HG03095 (cell line): Measurements from ENCODE around the gene GALNT9.
"Not testable (repeated sequence)": the region's sequence is repeated elsewhere in the genome, so short reads cannot be mapped to it uniquely, and the experiment has no call there.

ENCODE experiments used
- ATAC-seq: cut with Tn5 transposase; IDR thresholded peaks from one replicate; pipeline ENCODE4 v1.9.1; 2021; ENCODE audit warnings: moderate library complexity; ENCODE audit not compliant: unreplicated experiment

GALNT9 gene

DNA sequence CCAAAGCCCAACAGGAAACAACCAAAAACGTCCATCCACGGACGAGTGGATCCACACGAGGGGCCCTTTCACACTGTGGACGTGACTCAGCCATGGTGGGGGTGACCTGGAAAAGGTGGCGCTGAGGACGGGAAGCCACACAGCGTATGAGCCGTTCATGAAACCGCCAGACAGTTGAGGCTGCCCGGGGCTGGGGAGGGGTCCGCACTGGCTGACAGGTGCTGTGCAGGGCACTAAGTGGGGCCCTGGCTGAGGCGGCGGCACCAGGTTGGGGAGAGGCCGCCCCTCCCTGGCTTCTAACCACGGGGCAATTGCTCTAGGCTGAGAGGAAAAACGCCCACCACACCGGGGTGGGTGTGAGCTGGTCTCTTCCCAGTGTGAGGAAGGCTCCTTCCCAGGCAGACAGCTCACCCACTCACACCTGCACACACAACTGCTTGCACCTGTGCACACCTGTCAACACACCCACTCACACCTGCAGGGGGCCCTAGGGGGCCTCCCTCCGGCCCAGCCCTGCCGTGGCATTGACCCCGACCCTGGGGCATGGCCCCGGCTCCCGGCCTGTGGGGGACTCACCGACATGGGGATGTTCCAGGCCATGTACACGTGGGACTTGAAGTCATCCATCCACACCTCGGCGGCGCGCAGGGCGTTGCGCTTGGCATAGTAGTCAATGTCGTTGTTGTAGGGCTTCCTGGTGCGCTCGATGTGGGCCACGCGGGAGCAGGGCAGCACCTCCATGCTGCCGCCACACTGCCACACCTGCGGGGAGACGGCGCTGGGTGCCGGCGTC lies 126.3 kb downstream of the GALNT9 start:
- ATAC-seq: no peak

DNA sequence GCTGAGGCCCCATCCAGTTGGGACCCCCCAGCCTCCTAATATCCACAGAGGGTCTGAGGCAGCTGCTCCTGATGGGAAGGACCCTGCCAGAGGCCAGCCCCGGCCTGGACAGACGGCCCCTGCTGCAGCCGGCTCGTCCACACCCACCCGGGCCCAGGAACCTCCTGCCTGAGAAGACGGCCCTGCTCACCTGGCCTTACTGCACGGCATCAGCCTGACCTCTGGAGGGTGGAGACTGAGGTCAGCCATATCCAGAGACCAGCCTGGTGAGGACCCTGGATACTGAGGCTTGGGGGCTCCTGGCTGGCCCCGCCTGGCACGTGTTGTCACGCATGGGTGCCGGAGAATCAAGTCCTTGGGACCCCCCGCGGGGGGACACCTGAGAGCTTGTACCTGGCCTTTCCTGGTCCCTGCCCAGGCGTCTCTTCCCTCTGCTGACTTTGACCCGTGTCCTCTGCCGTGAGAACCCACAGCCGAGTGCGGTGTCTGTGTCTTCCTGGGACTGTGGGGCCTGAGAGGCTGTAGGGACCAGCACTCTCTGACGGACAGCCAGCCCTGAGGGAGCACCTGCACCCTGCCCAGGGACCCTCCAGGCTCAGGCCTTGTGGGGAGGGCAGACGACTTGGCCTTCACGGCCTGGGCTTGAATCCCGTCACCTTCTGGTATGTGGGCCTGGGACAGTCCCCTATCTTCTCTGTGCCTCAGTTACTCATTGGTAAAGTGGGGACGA lies 127.8 kb downstream of the GALNT9 start:
- ATAC-seq: no peak

DNA sequence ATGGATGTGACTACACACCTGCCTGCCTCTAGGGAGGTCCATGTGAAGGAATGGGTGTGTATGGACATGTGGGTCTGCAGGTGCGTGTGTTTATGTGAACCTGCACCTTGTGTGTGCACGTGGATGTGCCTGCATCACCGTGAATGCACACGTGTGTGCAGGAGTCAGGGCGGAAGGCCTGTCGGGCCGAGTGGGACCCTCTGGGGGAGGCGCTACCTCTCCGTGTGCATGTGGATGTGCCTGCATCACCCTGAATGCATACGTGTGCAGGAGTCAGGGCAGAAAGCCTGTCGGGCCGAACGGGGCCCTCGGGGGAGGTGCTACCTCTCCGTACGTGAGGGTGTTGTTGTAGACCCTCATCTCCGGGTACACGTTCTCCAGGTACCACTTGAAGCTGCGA lies 128.6 kb downstream of the GALNT9 start:
- no peak for ATAC-seq

DNA sequence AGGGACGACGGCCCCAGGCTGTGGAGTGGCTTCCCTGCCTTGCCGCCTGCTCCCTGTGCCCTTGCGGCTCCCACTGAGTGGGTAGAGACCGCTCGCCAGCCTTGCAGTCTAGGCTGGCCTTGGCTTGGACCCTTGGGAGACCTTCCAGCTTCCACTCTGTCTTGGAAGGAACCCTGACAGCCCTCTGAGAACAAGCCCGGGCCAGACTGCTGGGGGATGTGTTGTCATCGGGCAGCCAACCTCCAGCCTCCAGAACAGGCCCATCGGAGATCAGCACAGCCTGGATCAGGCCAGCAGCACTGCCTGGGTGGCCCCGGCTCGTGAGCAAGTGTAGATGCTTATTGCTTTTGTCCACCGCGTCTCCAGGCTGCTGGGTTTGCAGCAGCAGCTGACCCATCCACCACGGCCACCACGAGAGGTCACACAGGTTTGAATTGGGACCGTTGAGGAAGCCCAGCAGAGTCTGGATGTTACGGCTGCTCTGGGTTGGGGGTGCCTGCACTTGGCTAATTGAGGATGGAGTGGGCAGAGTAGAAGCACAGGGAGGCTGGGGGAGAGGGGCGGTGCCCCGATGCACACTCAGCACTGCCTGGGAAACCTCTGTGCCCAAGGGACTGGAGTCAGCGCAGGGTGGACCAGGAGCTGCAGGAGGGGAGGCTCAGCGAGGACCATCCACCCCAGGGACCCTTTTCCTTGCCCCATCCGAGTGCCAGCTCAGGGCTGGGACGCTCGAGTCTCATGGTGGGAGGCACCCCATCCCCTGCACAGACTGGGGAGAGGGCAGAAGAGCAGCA lies 129.7 kb downstream of the GALNT9 start:
- no peak for ATAC-seq

DNA sequence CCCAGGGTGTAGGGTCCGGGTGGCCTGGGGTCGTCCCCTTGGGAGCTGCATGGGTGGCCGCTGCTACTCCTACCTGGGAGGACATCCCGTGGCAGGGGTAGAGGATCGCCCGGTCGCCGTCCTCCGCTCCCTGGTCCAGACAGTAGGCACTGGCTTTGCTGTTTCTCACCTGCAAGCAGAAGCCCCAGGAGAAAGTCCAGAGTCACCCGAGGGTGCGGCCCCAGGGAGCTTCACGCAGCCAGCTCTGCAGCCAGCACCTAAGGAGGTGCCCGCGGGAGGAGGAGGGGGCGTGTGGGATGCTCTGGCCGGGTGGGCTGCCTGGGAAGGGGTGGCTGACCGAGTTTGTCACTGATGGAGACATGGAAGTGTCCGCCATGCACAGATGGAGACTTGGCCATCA lies 130.3 kb downstream of the GALNT9 start:
- ATAC-seq: no peak

DNA sequence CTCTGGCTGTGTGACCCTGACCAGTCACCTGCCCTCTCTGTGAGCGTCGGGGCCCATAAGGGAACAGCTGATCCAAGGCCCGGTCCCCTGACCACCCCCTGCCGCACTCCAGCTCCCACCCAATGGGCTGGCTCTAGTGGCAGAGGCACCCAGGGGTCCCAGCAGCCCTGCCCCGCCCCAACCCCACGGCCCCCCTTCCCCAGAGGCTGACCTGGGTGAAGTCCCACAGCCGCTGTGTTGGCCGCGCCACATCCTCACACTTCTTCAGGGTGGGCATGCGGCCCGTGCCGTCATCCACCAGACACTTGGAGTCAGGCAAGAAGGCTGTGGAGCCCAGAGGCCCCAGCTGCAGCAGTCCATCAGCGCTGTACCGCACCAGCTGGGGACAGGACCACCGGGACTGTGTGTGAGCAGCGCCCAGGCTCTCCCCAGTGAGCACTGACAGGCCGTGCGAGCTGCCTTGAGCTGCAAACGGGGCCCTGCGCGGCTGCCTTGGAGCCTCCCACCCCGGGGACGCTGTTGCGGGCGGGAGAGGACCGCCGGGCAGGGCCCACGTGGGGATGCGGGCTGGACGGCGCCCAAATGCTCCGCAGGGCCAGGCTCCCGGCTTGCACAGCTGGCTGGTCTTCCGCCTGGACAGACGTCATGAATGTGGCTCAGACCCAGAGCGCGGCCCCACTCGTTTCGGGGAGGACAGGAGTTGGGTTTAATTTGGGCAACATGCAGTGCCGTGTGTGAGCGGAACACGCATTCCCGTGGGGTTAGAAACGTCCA lies 131.6 kb downstream of the GALNT9 start:
- ATAC-seq: no peak

DNA sequence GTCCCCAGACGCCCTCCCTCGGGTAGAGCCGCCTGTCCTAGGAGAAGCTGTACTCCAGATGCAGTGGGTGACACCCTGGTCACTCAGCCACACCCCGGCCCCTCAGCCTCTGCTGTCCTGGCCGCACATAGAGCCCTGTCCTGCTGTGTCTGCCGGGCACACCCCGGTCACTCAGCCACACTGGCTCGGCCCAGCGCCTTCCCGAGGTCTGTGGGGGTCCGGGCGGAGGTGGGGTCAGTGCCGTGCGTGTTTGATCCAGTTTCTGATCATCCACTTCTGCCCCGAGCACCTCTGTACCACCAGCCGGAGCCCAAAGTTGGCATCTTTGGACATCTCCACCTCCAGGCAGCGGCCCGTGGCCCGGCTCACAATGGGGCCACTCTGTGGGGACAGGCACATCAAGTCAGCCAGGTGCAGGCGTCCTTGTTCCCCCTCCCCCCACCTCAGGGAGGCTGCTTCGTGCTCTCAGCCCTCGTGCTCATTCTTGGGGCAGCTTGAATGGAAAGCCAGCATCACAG lies 132.5 kb downstream of the GALNT9 start:
- no peak for ATAC-seq

DNA sequence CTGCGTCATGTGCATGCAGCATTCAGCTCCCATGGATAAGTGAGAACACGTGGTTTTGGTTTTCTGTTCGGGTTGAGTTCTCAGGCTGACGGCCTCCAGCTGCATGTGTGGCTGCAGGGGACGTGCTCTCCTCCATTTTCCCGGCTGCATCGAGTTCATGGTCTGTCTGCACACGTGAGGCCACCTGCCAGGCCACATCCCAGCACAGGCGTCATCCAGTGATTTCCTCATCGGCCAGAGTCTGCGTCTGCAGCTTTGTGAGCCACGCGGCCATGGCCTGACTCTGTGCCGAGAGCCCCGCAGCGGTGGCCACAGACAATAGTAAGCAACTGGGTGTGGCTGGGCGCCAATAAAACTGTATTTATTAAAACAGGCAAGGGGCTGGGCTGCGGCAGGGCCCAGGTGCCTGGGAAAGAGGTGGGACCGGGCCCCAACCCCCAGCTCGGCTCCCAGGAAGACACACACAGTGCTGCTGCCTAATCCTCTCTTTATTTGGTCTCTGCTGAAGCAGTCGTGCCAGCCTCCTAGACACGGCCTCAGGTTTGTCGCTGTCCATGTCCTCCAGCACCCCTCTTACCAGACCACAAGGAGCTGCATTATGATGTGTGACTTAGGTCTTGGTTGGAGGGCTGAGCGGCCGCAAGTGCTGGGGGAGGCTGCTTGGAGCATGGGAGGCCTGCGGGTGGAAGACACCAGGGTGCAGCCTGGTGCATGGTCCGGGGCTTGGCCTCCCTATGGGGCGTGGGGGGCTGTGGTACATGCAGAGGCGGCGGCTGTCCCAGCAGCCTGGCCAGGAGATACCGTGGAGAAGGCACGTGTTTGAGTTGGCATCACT lies 133.1 kb downstream of the GALNT9 start:
- ATAC-seq: no peak

DNA sequence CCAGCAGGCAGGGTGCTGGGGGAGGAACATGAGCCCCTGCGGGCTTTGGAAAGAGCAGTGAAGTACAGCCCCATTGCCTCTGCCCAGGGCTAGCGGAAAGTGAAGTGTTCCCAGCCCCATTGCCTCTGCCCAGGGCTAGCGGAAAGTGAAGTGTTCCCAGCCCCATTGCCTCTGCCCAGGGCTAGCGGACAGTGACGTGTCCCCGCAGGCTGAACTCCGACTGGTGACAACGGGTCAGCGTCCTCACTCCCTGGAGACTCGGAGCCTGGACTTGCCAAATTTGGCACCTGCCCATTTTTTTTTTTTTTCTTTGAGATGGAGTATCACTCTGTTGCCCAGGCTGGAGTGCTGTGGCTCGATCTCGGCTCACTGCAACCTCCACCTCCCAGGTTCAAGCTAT lies 134.1 kb downstream of the GALNT9 start:
- ATAC-seq: not testable (repeated sequence)

DNA sequence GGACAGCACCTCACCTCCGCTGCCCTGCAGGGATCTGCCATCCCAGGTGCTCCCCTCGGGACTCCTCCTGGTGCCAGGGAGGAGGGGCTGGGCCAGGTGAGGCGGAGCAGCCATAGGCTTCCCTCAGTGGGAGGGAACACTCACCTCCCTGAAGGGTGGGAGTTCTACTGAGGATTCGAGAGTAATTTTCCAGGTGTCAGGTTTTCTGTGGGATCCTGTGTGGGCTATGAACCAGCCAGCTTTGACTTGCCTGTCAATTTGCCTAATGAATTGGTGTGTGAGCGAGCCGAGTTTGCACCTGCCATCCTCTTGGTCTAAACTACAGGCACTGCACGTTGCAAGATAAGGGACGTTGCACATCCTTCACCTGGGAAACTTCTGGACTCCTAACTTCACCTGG lies 134.8 kb downstream of the GALNT9 start:
- no peak for ATAC-seq

DNA sequence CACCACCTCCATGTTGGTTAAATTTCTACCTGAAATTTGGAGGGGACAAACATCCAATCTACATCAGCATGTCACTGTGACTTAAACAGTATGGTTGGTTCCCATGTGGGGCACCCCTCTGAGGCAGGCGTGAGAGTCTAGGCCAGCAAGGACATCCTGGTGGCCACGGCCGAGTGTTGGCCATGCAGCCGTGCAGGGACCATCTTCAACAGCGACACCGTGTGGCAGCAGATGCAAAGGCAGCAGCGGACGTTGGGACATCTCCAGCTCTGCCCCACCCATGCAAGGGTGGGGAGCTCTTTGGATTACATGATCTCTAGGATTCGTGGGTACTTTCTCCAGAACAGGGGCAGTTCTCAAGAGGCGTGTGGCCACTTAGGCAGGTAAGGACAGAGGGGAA lies 135.3 kb downstream of the GALNT9 start:
- no peak for ATAC-seq

DNA sequence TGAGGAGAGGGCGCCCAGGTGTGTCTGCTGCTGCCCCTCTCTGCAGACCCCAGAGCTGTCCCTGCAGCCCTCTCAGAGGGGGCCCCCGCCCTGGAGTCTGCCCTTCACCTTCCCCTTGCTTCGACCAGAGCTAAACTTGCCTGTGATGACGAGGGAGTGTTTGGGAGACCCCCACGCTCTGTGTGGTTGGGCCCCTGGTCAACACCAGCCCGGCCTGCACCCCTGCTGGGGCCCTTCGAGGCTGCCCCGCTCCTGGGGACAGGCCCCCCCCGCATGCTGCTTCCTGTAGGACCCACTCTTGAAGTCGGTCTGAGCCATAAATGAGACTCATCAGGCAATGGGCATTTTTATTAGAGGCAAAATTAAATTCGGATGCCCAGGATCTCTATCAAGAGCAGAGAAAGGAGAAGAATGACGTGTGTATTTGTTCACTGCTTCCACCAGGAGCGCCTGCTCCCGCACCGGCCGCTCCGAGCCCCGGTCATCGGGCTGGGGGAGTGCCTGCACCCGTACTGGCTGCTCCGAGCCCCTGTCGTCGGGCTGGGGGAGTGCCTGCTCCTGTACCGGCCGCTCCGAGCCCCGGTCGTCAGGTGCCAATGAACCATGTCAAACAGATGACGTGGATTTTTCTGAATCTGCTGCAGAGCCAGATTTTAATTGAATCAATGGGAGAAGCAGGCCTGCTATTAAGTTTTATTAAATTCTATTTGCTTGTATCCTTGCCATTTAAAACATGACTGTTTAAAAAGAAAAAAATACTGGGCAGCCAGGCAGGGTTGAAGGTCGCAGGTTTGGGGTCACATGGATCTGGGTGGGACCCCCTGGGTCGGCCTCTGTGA lies 137.5 kb downstream of the GALNT9 start:
- no peak for ATAC-seq

DNA sequence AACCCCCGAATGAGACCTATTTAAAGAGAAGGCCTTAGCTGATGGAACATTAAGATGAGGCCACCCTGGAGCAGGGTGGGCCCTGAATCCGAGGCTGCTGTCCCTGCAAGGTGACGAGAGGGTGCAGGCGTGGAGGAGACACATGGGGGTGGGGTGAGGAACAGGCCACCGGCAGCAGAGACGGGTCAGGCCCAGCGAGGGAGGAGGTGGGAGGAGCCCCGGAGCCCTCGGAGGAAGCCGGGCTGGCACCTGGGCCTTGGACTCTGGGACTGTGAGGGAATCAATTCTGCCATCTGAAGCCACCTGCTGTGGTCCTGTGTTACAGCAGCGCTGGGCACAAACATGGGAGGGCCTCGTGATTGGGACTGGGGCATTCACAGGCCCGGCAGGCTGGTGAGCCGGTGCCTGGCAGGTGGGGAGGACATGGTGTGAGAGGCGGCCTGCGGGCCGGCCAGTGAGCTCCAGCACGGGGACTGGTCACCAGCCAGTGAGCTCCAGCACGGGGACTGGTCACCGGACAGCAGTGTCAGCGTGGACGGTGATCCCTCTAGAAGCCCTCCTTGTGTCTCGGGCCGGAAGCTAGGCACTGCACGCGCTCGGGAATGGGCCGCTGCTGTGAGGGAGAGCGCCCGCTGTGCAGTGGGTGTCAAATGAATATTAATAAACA lies 138.4 kb downstream of the GALNT9 start:
- no peak for ATAC-seq

DNA sequence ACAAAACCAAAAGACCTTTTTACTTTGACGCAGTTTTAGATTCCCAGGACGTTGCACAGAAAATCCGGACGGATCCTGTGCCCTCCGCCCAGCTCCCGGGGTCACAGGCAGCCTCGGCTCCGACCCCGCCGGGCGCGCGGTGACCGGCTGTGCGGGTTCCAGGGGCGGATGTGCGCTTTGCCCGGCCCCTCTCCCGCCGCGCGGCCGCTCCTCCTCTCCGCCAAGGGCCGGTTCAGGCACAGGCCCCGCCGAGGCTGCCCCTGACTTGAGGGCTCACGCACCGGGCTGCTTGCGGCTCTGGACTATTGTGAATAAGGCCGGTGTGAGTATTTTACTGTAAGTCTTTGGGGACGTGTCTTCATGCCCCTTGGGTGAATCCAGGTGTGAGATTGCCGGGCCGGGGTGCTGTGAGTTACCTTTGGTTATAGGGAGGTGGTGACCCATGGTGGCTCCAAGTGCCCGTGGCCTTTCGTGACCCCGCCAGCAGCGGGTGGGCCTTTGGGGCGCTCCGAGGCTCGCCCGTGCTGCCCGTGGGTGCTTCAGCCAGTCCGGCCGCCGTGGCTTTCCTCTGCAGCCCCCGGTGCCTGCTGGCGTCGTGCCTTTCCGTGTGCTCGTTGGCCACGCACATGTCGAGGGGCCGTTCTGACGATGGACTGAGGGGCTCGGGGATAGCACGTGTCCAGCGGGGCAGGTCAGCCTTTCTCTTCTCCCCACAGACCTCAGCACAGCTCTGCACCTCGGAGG lies 139.2 kb downstream of the GALNT9 start:
- peak; percentile 16 for ATAC-seq

DNA sequence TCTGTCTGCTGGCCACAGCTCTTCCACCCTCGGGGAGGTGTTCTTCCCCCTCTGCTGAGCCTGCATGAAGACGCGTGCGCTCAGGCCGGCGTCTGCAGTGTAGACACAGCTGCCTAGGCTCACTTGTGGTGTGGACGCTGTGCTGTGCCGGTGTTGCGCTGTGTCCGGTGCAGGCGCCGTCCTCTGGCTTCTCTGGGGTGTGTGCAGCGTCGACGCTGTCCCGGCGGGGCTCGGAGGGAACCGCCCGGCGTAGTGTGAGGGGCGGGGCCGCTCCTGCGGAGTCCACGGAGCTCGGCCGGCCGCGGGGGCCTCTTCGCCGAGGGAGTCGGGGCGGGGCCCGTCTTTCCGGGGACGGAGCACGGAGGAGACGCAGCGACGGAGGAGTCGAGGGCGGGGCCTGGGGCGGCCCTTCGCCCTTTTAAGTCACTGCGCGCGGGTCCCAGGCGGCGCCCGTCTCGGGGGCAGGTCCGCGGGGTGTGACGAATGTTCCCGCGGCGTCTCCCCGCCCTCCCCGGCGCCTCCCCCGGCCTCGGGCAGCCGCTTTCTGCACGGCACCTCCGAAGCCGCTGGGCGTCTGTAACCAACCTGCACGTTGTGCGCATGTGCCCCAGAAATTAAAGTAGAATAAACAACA lies 139.9 kb downstream of the GALNT9 start:
- peak; percentile 94 for ATAC-seq

DNA sequence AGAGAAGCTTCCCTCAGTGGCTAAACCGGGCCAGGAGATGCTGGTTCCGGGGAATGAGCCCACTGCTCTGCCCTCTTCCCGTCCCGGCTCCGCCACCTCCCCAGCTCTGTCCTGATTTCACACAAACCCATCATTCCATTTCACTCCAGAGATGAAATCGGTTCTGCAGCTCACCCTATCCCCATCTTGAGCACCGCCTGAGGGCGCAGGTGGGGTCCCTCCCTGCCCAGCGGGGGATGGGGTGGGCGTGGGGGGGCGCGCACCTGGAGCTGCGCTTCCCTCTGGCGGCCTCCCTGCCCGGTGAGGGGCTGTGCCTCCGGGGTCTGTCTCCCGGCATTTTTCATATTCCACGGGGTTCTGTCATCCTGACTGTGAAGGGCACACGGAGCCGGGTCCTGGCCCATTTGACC lies 140.5 kb downstream of the GALNT9 start:
- no peak for ATAC-seq

DNA sequence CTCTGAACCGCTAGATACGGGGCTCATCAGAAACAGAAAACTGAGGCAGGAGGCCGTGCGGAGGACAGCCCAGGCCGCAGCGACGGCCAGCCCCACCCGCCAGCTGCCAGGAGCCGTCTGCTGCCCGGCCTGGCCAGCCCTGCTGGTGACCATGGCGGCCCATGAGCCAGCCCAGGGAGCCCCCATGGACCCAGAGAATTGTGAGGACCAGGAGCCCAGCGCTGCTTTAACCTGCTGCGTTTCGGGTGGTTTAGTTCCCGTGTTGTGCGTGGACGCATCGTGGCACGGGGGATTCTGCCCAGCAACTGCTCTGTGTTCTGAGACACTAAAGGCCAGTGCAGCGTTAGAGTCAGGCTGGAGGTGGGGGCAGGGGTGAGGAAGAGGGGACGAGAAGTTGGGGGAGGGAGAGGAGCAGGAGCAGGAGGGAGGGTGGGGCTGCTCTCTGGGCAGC lies 140.9 kb downstream of the GALNT9 start:
- no peak for ATAC-seq
